Measurements from ENCODE around the gene TMEM107.
A peak's percentile ranks its signal among the peaks of the same experiment; 100 is the strongest.

TMEM107 gene

GRCh38 chr17:8222630-8223355 is 46.6 kb upstream of the TMEM107 start:
- Histone ChIP-seq H3K4me1 (ENCODE audit: low read length) (peaks cover 24% of the 10 kb centered on the region), H2AFZ (ENCODE audit: low read depth, low read length) (0 out of 2 replicates have a peak overlapping the region, but pooled peaks have one; percentile 75), H4K20me1 (ENCODE audit: insufficient read depth, low read length) (peaks cover 3% of the 10 kb centered on the region; the same call in 1 of the 2 replicates), H3K27ac (ENCODE audit: low read length) (peak overlapping the region; percentile 96), H3K9ac (ENCODE audit: low read length) (peak overlapping the region; percentile 99), H3K9me3 (ENCODE audit: insufficient read depth, low read length) (no peaks in the 10 kb centered on the region), H3K36me3 (replicated peaks; ENCODE audit: low read depth, low read length) (peaks cover 7% of the 10 kb centered on the region), H3K4me3 (ENCODE audit: low read length) (peak overlapping the region; percentile 100), H3K4me2 (ENCODE audit: low read length) (peak overlapping the region; percentile 100), H3K79me2 (ENCODE audit: low read length) (no peaks in the 10 kb centered on the region), H3K27me3 (ENCODE audit: low read depth, low read length) (no peaks in the 10 kb centered on the region)
- no peak for TF ChIP-seq EZH2phosphoT487 (IDR thresholded peaks at IDR 0.05; ENCODE audit: low read depth)
- TF ChIP-seq CTCF (IDR thresholded peaks at IDR 0.05; ENCODE audit: low read depth, low read length): no peak

- Histone ChIP-seq H3K27ac (ENCODE audit: low read length) (peak overlapping the region; percentile 96), H3K9me3 (ENCODE audit: insufficient read depth, low read length) (no peaks in the 10 kb centered on the region), H3K9ac (ENCODE audit: low read length) (peak overlapping the region; percentile 99), H3K79me2 (ENCODE audit: low read length) (no peaks in the 10 kb centered on the region), H2AFZ (ENCODE audit: low read depth, low read length) (no peak overlapping the region), H3K4me3 (ENCODE audit: low read length) (peak overlapping the region; percentile 100), H3K36me3 (replicated peaks; ENCODE audit: low read depth, low read length) (peaks cover 3% of the 10 kb centered on the region), H3K4me1 (ENCODE audit: low read length) (peaks cover 21% of the 10 kb centered on the region), H3K27me3 (ENCODE audit: low read depth, low read length) (no peaks in the 10 kb centered on the region), H3K4me2 (ENCODE audit: low read length) (peak overlapping the region; percentile 100), H4K20me1 (ENCODE audit: insufficient read depth, low read length) (peaks cover 3% of the 10 kb centered on the region; the same call in 1 of the 2 replicates)
- TF ChIP-seq EZH2phosphoT487 (IDR thresholded peaks at IDR 0.05; ENCODE audit: low read depth) (no peak), CTCF (IDR thresholded peaks at IDR 0.05; ENCODE audit: low read depth, low read length) (no peak)
Observed at GRCh38 chr17:8222380-8222629, 46.1 kb upstream of the TMEM107 start.

GRCh38 chr17:8221663-8222379 is 45.6 kb upstream of the TMEM107 start:
- Histone ChIP-seq H2AFZ (ENCODE audit: low read depth, low read length) (peak overlapping the region; percentile 89), H3K4me1 (ENCODE audit: low read length) (peaks cover 18% of the 10 kb centered on the region)

More at GRCh38 chr17:8221663-8222379, 45.6 kb upstream of the TMEM107 start:
- Histone ChIP-seq H3K4me2 (ENCODE audit: low read length) (peak overlapping the region; percentile 100), H3K79me2 (ENCODE audit: low read length) (no peaks in the 10 kb centered on the region), H3K9me3 (ENCODE audit: insufficient read depth, low read length) (no peaks in the 10 kb centered on the region), H3K9ac (ENCODE audit: low read length) (peak overlapping the region; percentile 99), H4K20me1 (ENCODE audit: insufficient read depth, low read length) (no peaks in the 10 kb centered on the region), H3K36me3 (replicated peaks; ENCODE audit: low read depth, low read length) (no peaks in the 10 kb centered on the region), H3K27ac (ENCODE audit: low read length) (peak overlapping the region; percentile 96), H3K4me3 (ENCODE audit: low read length) (peak overlapping the region; percentile 100), H3K27me3 (ENCODE audit: low read depth, low read length) (no peaks in the 10 kb centered on the region)
- TF ChIP-seq CTCF (IDR thresholded peaks at IDR 0.05; ENCODE audit: low read depth, low read length) (no peak), EZH2phosphoT487 (IDR thresholded peaks at IDR 0.05; ENCODE audit: low read depth) (no peak)
